PFSK-1 (cell line): Measurements from ENCODE around the gene ARL14EP.

Experiments used
- FOXP2 ChIP-seq: optimal IDR thresholded peaks from 2 replicates; pipeline ENCODE3; 2011; ENCODE audit warnings: borderline replicate concordance, control low read depth, inconsistent platforms; ENCODE audit not compliant: insufficient read depth; ENCODE audit errors: extremely low read length, extremely low read depth
- POLR2AphosphoS5 ChIP-seq: IDR thresholded peaks from 2 replicates; pipeline ENCODE4 v1.6.1; 2012; ENCODE audit warnings: low read depth, mild to moderate bottlenecking, control low read depth, low read length, moderate library complexity
- SIN3A ChIP-seq: IDR thresholded peaks from 2 replicates; pipeline ENCODE4 v1.6.1; 2012; ENCODE audit warnings: mild to moderate bottlenecking, low read length, moderate library complexity, borderline replicate concordance; ENCODE audit not compliant: insufficient read depth
- TAF1 ChIP-seq: IDR thresholded peaks from 2 replicates; pipeline ENCODE4 v1.6.1; 2012; ENCODE audit warnings: low read length, control low read depth, borderline replicate concordance; ENCODE audit not compliant: insufficient read depth
- TF ChIP-seq, protein P1 (sequence below), 2 experiments: IDR thresholded peaks; 2 replicates each; pipeline versions ENCODE4 v1.6.1 to v1.8.0; 2011 to 2012; ENCODE audit warnings: low read depth in 2 of 2, low read length in 2 of 2, control low read depth in 1 of 2, inconsistent platforms in 1 of 2, mild to moderate bottlenecking in 1 of 2, moderate library complexity in 1 of 2; ENCODE audit not compliant: insufficient read depth in 1 of 2

Gene ARL14EP

DNA sequence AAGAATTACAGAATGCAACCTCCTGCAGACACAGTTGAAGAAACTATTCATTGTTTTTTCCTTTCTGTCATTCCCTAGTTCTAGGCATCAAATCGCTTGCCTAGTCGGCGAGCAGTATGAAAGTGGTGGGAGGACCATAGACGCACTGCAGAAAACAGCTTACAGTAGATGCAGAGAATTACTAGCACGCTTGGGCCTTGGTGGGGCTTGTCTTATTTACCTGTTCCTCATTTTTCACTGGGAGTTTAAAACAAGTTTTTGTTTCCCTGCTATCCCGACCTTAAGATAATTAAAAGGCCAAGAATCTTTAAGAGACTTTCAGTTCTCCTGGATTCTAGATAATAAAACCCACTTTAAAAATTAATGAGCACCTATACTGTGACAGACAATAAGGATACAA, 713 bp upstream of the ARL14EP start:
- TF ChIP-seq, protein P1, sequence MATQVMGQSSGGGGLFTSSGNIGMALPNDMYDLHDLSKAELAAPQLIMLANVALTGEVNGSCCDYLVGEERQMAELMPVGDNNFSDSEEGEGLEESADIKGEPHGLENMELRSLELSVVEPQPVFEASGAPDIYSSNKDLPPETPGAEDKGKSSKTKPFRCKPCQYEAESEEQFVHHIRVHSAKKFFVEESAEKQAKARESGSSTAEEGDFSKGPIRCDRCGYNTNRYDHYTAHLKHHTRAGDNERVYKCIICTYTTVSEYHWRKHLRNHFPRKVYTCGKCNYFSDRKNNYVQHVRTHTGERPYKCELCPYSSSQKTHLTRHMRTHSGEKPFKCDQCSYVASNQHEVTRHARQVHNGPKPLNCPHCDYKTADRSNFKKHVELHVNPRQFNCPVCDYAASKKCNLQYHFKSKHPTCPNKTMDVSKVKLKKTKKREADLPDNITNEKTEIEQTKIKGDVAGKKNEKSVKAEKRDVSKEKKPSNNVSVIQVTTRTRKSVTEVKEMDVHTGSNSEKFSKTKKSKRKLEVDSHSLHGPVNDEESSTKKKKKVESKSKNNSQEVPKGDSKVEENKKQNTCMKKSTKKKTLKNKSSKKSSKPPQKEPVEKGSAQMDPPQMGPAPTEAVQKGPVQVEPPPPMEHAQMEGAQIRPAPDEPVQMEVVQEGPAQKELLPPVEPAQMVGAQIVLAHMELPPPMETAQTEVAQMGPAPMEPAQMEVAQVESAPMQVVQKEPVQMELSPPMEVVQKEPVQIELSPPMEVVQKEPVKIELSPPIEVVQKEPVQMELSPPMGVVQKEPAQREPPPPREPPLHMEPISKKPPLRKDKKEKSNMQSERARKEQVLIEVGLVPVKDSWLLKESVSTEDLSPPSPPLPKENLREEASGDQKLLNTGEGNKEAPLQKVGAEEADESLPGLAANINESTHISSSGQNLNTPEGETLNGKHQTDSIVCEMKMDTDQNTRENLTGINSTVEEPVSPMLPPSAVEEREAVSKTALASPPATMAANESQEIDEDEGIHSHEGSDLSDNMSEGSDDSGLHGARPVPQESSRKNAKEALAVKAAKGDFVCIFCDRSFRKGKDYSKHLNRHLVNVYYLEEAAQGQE (IDR thresholded peaks at IDR 0.05; ENCODE audit: insufficient read depth in 1 of 2, low read depth in 2 of 2, low read length in 2 of 2), result no peak
- TF ChIP-seq SIN3A, result no peak
- no peak for TF ChIP-seq TAF1
- TF ChIP-seq POLR2AphosphoS5, result no peak
- TF ChIP-seq FOXP2, result no peak

DNA sequence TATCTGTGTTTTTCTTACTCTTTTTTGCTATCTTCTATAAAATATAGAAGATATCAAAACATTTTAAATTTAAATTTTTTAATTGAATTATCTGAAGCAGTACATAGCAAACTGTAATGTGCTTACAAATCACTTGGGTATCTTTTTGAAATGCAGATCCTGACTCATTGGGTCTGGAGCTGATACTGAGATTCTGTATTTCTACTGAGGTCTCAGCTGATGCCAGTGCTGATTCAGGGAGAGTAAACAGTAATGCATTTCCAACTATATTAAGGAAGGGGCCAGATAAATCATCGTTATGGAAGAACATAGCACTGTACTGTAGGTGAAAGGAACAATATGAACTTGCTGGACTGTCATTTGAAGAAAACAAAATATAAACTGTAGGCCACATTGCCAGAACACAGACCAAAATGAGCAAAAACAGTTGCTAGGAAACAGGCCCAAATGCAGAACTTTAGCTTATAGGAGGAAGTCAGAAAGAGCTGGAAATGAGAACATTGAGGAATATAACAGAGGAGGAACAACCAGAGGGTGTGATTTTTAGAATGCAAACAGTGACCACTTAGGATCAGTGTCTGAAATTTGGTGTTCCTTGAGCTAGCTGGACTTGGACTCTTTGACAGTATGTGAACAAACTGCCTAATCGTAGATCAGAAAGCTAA, 3.3 kb downstream of the ARL14EP start:
- no peak for TF ChIP-seq SIN3A

DNA sequence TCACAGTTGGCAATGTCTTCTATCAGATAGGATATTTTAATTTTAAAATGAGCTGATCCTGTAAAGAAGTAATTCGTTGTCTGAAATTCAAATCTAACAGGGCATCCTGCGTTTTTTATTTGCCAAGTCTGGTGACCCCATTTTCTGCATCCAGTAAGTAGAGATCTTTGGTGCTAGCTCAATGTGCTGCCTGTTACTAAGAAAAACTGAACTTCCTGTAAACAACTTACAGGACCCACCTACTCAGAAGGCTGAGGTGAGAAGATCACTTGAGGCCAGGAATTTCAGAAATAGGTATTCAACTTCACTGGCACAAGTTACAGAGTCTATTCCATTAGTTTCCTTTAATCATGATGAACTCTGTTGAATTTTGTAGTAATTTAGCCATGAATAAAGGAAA, 4.0 kb downstream of the ARL14EP start:
- TF ChIP-seq POLR2AphosphoS5 (no peak), FOXP2 (no peak), TAF1 (no peak), SIN3A (no peak)
- TF ChIP-seq, protein P1 (IDR thresholded peaks at IDR 0.05; ENCODE audit: insufficient read depth in 1 of 2, low read depth in 2 of 2, low read length in 2 of 2), result no peak

DNA sequence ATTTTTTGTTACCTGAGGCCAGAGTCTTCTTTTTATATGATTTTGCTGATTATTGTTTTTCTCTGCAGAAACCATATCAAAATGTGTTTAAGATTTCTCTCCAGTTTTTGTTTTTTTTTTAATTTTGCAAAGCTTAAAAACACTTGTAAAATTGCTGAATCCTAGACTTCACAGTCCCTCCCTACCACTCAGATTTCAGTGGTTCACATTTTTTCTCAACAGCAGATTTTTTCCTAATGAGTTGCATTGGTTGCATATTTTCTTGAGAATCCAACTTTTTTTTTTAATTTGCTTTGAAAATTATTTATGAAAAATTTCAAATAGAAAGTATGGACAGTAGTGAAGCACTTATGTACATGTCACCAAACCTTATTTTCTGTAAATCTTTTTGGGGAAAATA, 5.8 kb downstream of the ARL14EP start:
- no peak for TF ChIP-seq POLR2AphosphoS5
- TF ChIP-seq FOXP2, result no peak
- TF ChIP-seq TAF1, result no peak
- TF ChIP-seq, protein P1 (IDR thresholded peaks at IDR 0.05; ENCODE audit: insufficient read depth in 1 of 2, low read depth in 2 of 2, low read length in 2 of 2), result no peak
- TF ChIP-seq SIN3A, result no peak

DNA sequence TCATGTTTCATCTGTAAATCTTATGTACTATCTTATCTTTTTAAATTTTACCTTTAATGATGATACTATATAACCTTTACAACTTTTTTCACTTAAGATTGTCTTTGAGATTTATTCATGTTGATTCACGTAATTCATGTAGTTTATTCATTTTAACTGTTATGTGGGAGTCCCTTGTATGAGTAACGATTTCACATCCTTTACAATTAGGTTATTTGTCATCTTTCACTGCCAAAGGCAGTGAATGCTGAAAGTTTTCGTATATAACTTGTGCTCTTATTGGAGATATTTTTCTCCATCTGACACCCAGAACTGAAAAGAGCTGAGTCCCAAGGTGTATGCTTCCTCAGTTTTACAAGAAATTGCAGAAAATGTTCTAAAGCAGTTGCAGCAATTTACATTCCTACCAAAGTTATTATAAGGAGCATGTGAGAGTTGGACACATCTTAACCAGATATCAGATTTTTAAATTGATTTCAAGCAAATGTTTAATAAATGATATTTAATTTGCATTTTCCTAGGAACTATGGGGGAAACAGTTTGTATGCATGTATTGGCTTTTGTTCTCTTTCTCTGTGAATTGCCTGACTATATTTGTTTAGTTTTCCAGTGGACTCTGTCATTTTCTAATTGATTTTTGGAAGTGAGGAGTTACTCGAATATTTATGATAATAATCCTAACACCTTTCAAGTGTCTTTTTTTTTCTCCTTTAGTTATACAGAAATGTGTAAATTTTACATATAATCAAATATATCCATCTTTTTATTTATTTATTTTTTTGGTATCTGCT, 6.4 kb downstream of the ARL14EP start:
- TF ChIP-seq, protein P1 (IDR thresholded peaks at IDR 0.05; ENCODE audit: insufficient read depth in 1 of 2, low read depth in 2 of 2, low read length in 2 of 2), result no peak
- no peak for TF ChIP-seq POLR2AphosphoS5
- no peak for TF ChIP-seq TAF1
- no peak for TF ChIP-seq FOXP2
- TF ChIP-seq SIN3A, result no peak
